K562 (cell line): Measurements from ENCODE around the gene UBLCP1. TPM values are rescaled to one million over a fixed set of nuclear protein-coding genes. Genes with fewer than 3 reads are reported as not detected.

Experiments used
- ATAC-seq: fragments of 200-7000 bp; cut with Tn5 transposase; 3 replicates; pipeline ENCODE4 v1.9.1; 2020; ENCODE audit warnings: moderate library complexity
- BruUV-seq: library from RNA; stranded (reverse); fragments of 400-500 nt; replicated peaks from 2 replicates; lab custom pipeline; 2021; lab: Mats Ljungman, UMichigan
- CTCF ChIA-PET: fragments of 300-600 bp; formaldehyde crosslinking; extraction: SDS; loops from one replicate; lab custom pipeline; 2021; ENCODE audit warnings: low intra/inter-chr PET ratio; lab: Yijun Ruan, JAX
- POLR2A ChIA-PET: fragments of 300-600, 350-650 bp; sonication (Branson Sonifier 250); formaldehyde crosslinking; extraction: SDS; loops from one replicate; lab custom pipeline; 2021; ENCODE audit warnings: antibody characterized with exemption, inconsistent platforms; lab: Yijun Ruan, JAX
- DNase-seq, 4 experiments: peaks; one replicate each; pipeline versions ENCODE4 v3.0.0 to v3.0.0-alpha.2; 2011 to 2018; ENCODE audit warnings: low spot score in 3 of 4, mixed read lengths in 3 of 4; ENCODE audit errors: extremely low read depth in 1 of 4
- FAIRE-seq: peaks from 2 replicates; lab custom pipeline; 2011; peaks lifted over from hg19 to GRCh38; lab: Jason Lieb, UNC
- H2AFZ ChIP-seq: 2 replicates; pipeline ENCODE4 v1.6.0; 2011; ENCODE audit warnings: low read depth, low read length, control low read depth, inconsistent platforms
- H3K27ac ChIP-seq: fragments of 200-600 bp; 3 replicates; pipeline ENCODE4 v1.8.0; 2011; ENCODE audit warnings: low read depth, mild to moderate bottlenecking, control low read depth, inconsistent platforms, low read length, moderate library complexity, mixed read lengths; ENCODE audit errors: extremely low read depth
- H3K27me3 ChIP-seq, 2 experiments: fragments of 300-600 bp in 1 of 2; 2 replicates in 1 of 2; 3 replicates in 1 of 2; pipeline versions ENCODE4 v1.6.0 to v1.8.0; 2011; ENCODE audit warnings: inconsistent platforms in 2 of 2, low read length in 2 of 2, mild to moderate bottlenecking in 1 of 2, mixed read lengths in 1 of 2, moderate library complexity in 1 of 2; ENCODE audit not compliant: control insufficient read depth in 2 of 2, insufficient read depth in 2 of 2
- H3K36me3 ChIP-seq: fragments of 300-600 bp; 3 replicates; pipeline ENCODE4 v1.8.0; 2011; ENCODE audit warnings: mild to moderate bottlenecking, low read length, inconsistent platforms; ENCODE audit not compliant: control insufficient read depth, insufficient read depth
- H3K4me1 ChIP-seq, 2 experiments: fragments of 200-600 bp in 1 of 2; replicated peaks in 1 of 2; 2 replicates in 1 of 2; 3 replicates in 1 of 2; pipeline versions ENCODE4 v1.5.1 to v1.8.0; 2011; ENCODE audit warnings: inconsistent platforms in 2 of 2, low read length in 2 of 2, mild to moderate bottlenecking in 1 of 2, mixed read lengths in 1 of 2, moderate library complexity in 1 of 2; ENCODE audit not compliant: control insufficient read depth in 2 of 2, insufficient read depth in 2 of 2
- H3K4me2 ChIP-seq: 2 replicates; pipeline ENCODE4 v1.6.1; 2011; ENCODE audit warnings: low read length, control low read depth, inconsistent platforms, mixed read lengths; ENCODE audit not compliant: insufficient read depth
- H3K4me3 ChIP-seq: fragments of 200-600 bp; sonication (generic), shearing (Covaris generic); 2 replicates; pipeline ENCODE4 v1.5.1; 2016; ENCODE audit warnings: control low read depth, inconsistent platforms
- H3K79me2 ChIP-seq: fragments of 200-600 bp; 3 replicates; pipeline ENCODE4 v1.8.0; 2011; ENCODE audit warnings: low read length, inconsistent platforms; ENCODE audit not compliant: control insufficient read depth, insufficient read depth
- H3K9ac ChIP-seq, 2 experiments: 2 replicates each; pipeline versions ENCODE4 v1.6.0 to v1.6.1; 2011; ENCODE audit warnings: low read depth in 2 of 2, low read length in 2 of 2, control low read depth in 1 of 2, inconsistent platforms in 1 of 2, mild to moderate bottlenecking in 1 of 2, mixed read lengths in 1 of 2; ENCODE audit not compliant: insufficient read depth in 1 of 2
- H3K9me1 ChIP-seq: one replicate; pipeline ENCODE4 v1.6.0; 2011; ENCODE audit warnings: inconsistent platforms, mild to moderate bottlenecking, low read length, moderate library complexity; ENCODE audit not compliant: control insufficient read depth, insufficient read depth
- H3K9me3 ChIP-seq: replicated peaks from 2 replicates; pipeline ENCODE4 v1.5.1; 2011; ENCODE audit warnings: low read depth, low read length, inconsistent platforms; ENCODE audit not compliant: control insufficient read depth, insufficient read depth
- H4K20me1 ChIP-seq: replicated peaks from 2 replicates; pipeline ENCODE4 v1.6.1; 2011; ENCODE audit warnings: low read length, inconsistent platforms, mixed read lengths; ENCODE audit not compliant: control insufficient read depth, insufficient read depth
- CBFA2T2 ChIP-seq: fragments of 450-650 bp; conservative IDR thresholded peaks from 2 replicates; pipeline ENCODE4 v1.6.1; 2017; ENCODE audit warnings: mild to moderate bottlenecking
- FOXA3 ChIP-seq, 2 experiments: fragments of 450-650 bp in 1 of 2; sonication (generic) in 1 of 2; formaldehyde crosslinking; IDR thresholded peaks in 1 of 2; conservative IDR thresholded peaks in 1 of 2; 2 replicates each; pipeline versions ENCODE4 v1.4.0 to v1.8.0; 2020 to 2022; ENCODE audit warnings: mild to moderate bottlenecking in 2 of 2, missing genetic modification reagents in 1 of 2
- PHTF2 ChIP-seq: fragments of 250-450 bp; sonication (Bioruptor Pico); IDR thresholded peaks from 2 replicates; pipeline ENCODE4 v1.5.0; 2021; ENCODE audit warnings: mild to moderate bottlenecking
- PTTG1 ChIP-seq: fragments of 450-650 bp; IDR thresholded peaks from 2 replicates; pipeline ENCODE4 v1.6.1; 2016; ENCODE audit warnings: low read depth, mild to moderate bottlenecking, missing genetic modification characterization, missing compliant biosample characterization
- ZNF764 ChIP-seq: fragments of 250-450 bp; sonication (Bioruptor Pico); IDR thresholded peaks from 2 replicates; pipeline ENCODE4 v1.4.0; 2020; ENCODE audit warnings: low read depth, mild to moderate bottlenecking, moderate library complexity
- WGBS: fragments of 100-300 bp; shearing (Covaris generic); methylation state at CpG from one replicate; pipeline ENCODE4 v1.1.6; 2016; ENCODE audit warnings: low coverage, mixed read lengths; ENCODE audit not compliant: insufficient coverage; ENCODE audit errors: missing lambda C conversion rate; 5-methylcytosine and 5-hydroxymethylcytosine counted together
- in situ Hi-C: fragments of 300-500 bp; cut with MboI; formaldehyde crosslinking; loops from 4 replicates; pipeline ENCODE4 v1.15.0; 2018; ENCODE audit warnings: inconsistent platforms, mixed read lengths
- intact Hi-C: fragments of 100-400 bp; cut with micrococcal nuclease; formaldehyde crosslinking; loops from 2 replicates; pipeline ENCODE4 v1.14.2; 2022
- polyA plus RNA-seq, 8 experiments: library from polyadenylated mRNA; depleted of rRNA in 4 of 8; stranded (reverse) in 5 of 8; unstranded in 3 of 8; fragments of >200 nt; fragmentation: Nextera tagmentation in 2 of 8; fragmentation: Illumina TruSeq in 1 of 8; extraction: Ambion mirVana in 2 of 8; extraction: Trizol in 1 of 8; gene quantifications; 2 replicates each; pipeline versions ENCODE4 v1.2.1 to v1.2.3, GENCODE V29; 2011 to 2014; ENCODE audit warnings: inconsistent platforms in 1 of 8, missing spikeins in 1 of 8
- total RNA-seq, 7 experiments: library from RNA; depleted of rRNA in 6 of 7; stranded (reverse); fragments of >200 nt in 6 of 7; fragmentation: Illumina TruSeq in 2 of 7; extraction: Trizol in 2 of 7; gene quantifications; 2 replicates each; pipeline versions ENCODE4 v1.2.1 to v1.2.3, GENCODE V29; 2011 to 2021; ENCODE audit warnings: low replicate concordance in 1 of 7
- TF ChIP-seq, protein P1 (sequence below): sonication (generic); formaldehyde crosslinking; IDR thresholded peaks from 2 replicates; pipeline ENCODE4 v1.9.0; 2022; ENCODE audit warnings: mild to moderate bottlenecking, missing genetic modification reagents
- TF ChIP-seq, protein P2 (sequence below): IDR thresholded peaks from 2 replicates; pipeline ENCODE4 v1.6.1; 2012; ENCODE audit warnings: low read depth, low read length, improper control_type of control experiment, borderline replicate concordance
- TF ChIP-seq, protein P3 (sequence below), 2 experiments: fragments of 450-650 bp; IDR thresholded peaks; 2 replicates each; pipeline ENCODE4 v1.6.1; 2018; ENCODE audit warnings: mild to moderate bottlenecking in 2 of 2, low read depth in 1 of 2; ENCODE audit not compliant: partially characterized antibody in 2 of 2

UBLCP1 gene
- total and polyA plus RNA-seq, 9 of the 15 experiments (the other 6 are each of a cell fraction or from before 2014, with no cell fraction given): 18.8 to 39.8 (median 30.2) TPM

DNA sequence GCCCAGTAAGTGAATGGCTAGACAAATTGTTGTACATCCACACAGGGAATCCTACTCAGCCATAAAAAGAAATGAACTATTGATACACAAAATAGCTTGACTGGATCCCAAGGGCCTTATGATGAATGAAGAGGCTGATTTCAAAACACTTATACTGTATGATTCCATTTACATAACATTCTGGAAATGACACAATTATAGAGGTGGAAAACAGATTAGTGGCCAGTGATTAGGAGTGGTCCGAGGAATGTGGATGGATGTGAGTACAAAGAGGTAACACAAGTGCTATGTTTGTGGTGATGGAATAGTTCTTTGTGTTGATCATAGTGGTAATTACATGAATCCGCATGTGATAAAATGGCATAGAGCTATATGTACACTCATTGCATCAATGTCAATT, 4.7 kb upstream of the UBLCP1 start:
- WGBS: 81% methylated on average over 2 of the region's 2 CpGs
- intact Hi-C loops: no loop called here
- TF ChIP-seq CBFA2T2: no peak
- TF ChIP-seq, protein P1, sequence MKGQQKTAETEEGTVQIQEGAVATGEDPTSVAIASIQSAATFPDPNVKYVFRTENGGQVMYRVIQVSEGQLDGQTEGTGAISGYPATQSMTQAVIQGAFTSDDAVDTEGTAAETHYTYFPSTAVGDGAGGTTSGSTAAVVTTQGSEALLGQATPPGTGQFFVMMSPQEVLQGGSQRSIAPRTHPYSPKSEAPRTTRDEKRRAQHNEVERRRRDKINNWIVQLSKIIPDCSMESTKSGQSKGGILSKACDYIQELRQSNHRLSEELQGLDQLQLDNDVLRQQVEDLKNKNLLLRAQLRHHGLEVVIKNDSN: no peak
- TF ChIP-seq FOXA3 (CRISPR knock-in tag; conservative IDR thresholded peaks at IDR 0.05 in 1 of 2, IDR thresholded peaks at IDR 0.05 in 1 of 2): no peak
- TF ChIP-seq, protein P2, sequence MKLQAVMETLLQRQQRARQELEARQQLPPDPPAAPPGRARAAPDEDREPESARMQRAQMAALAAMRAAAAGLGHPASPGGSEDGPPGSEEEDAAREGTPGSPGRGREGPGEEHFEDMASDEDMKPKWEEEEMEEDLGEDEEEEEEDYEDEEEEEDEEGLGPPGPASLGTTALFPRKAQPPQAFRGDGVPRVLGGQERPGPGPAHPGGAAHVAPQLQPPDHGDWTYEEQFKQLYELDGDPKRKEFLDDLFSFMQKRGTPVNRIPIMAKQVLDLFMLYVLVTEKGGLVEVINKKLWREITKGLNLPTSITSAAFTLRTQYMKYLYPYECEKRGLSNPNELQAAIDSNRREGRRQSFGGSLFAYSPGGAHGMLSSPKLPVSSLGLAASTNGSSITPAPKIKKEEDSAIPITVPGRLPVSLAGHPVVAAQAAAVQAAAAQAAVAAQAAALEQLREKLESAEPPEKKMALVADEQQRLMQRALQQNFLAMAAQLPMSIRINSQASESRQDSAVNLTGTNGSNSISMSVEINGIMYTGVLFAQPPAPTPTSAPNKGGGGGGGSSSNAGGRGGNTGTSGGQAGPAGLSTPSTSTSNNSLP: no peak
- TF ChIP-seq PHTF2: no peak
- TF ChIP-seq, protein P3, sequence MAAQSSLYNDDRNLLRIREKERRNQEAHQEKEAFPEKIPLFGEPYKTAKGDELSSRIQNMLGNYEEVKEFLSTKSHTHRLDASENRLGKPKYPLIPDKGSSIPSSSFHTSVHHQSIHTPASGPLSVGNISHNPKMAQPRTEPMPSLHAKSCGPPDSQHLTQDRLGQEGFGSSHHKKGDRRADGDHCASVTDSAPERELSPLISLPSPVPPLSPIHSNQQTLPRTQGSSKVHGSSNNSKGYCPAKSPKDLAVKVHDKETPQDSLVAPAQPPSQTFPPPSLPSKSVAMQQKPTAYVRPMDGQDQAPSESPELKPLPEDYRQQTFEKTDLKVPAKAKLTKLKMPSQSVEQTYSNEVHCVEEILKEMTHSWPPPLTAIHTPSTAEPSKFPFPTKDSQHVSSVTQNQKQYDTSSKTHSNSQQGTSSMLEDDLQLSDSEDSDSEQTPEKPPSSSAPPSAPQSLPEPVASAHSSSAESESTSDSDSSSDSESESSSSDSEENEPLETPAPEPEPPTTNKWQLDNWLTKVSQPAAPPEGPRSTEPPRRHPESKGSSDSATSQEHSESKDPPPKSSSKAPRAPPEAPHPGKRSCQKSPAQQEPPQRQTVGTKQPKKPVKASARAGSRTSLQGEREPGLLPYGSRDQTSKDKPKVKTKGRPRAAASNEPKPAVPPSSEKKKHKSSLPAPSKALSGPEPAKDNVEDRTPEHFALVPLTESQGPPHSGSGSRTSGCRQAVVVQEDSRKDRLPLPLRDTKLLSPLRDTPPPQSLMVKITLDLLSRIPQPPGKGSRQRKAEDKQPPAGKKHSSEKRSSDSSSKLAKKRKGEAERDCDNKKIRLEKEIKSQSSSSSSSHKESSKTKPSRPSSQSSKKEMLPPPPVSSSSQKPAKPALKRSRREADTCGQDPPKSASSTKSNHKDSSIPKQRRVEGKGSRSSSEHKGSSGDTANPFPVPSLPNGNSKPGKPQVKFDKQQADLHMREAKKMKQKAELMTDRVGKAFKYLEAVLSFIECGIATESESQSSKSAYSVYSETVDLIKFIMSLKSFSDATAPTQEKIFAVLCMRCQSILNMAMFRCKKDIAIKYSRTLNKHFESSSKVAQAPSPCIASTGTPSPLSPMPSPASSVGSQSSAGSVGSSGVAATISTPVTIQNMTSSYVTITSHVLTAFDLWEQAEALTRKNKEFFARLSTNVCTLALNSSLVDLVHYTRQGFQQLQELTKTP (IDR thresholded peaks at IDR 0.05; ENCODE audit: low read depth in 1 of 2, partially characterized antibody in 2 of 2): no peak
- no peak for TF ChIP-seq PTTG1 (tag)
- TF ChIP-seq ZNF764 (CRISPR knock-in tag): no peak

More for the DNA sequence above, 4.7 kb upstream of the UBLCP1 start:
- H3K36me3 ChIP-seq: no peaks in the 10 kb centered on the region
- no peak overlapping the region for H2AFZ ChIP-seq
- ChIA-PET POLR2A (no interaction called here), CTCF (no interaction called here)
- no peak overlapping the region for H3K9ac ChIP-seq
- H3K27me3 ChIP-seq: no peaks in the 10 kb centered on the region
- H3K4me1 ChIP-seq: peaks cover 4 to 6% of the 10 kb centered on the region in 2 experiments; a peak in 2 of 5 replicates
- no peaks in the 10 kb centered on the region for H4K20me1 ChIP-seq
- FAIRE-seq: no peak
- no TSS peak for BruUV-seq
- H3K9me3 ChIP-seq: no peaks in the 10 kb centered on the region
- H3K9me1 ChIP-seq: no peaks in the 10 kb centered on the region
- no peak overlapping the region for H3K27ac ChIP-seq
- no peak overlapping the region for H3K4me2 ChIP-seq
- in situ Hi-C loops: no loop called here
- H3K79me2 ChIP-seq: peaks cover 16% of the 10 kb centered on the region
- DNase-seq: no peak
- H3K4me3 ChIP-seq: no peak overlapping the region
- ATAC-seq: no peak
